ENCODE measurements around the gene LAMA3. TPM values are rescaled to one million over a fixed set of nuclear protein-coding genes. Genes with fewer than 3 reads are reported as not detected.

LAMA3 gene
- total RNA-seq, 2 donors from 2014 or later, result 31.9 to 41.3 TPM

DNA sequence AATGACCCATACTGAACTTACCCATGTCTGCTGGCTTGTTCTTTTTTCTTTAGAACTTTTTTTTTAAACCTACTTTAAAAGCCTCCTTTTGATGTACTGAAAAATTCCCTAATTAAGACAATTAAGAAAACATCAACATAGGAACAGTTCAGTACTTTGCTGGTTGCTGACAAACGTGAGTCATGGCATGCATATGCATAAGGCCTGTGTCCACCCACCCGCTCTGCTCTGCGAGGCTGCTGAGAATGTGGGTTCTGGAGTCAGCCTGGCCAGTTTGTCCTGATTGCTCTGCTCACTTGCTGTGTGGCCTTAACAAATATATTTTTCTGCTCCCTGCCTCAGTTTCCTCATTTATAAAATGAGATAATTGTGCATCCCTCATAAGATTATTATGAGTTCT is 27.3 kb downstream of the LAMA3 start:
- intact Hi-C loops (cut with DNase I), result no loop called here
- Histone ChIP-seq H3K4me1 (no peaks in the 10 kb centered on the region), H3K36me3 (no peaks in the 10 kb centered on the region), H3K27ac (no peak overlapping the region), H3K9me3 (no peaks in the 10 kb centered on the region), H3K9ac (ENCODE audit: low read depth in 2 of 2, low read length in 2 of 2) (no peak overlapping the region), H3K4me3 (no peak overlapping the region), H3K27me3 (no peaks in the 10 kb centered on the region)
- no peak for DNase-seq
- TF ChIP-seq, protein P1, sequence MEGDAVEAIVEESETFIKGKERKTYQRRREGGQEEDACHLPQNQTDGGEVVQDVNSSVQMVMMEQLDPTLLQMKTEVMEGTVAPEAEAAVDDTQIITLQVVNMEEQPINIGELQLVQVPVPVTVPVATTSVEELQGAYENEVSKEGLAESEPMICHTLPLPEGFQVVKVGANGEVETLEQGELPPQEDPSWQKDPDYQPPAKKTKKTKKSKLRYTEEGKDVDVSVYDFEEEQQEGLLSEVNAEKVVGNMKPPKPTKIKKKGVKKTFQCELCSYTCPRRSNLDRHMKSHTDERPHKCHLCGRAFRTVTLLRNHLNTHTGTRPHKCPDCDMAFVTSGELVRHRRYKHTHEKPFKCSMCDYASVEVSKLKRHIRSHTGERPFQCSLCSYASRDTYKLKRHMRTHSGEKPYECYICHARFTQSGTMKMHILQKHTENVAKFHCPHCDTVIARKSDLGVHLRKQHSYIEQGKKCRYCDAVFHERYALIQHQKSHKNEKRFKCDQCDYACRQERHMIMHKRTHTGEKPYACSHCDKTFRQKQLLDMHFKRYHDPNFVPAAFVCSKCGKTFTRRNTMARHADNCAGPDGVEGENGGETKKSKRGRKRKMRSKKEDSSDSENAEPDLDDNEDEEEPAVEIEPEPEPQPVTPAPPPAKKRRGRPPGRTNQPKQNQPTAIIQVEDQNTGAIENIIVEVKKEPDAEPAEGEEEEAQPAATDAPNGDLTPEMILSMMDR (IDR thresholded peaks at IDR 0.05), result no peak

DNA sequence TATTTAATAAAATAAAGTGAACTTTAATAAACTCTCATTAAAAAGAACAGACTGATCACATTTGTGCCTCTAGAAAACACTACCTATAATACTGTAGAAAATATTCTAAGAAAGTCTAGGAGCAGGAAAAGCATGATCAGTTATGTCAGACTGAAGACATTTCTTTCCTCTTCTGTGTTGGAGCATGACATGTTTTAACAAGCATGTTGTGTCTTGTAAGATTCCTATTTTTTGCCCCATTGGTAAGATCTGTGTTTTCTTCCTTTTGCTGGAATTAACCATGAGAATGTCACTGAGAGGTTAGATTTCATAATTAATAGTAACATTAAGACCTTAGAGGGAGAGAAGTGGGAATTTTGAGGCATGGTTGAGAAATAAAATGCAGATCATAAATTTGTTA is 27.7 kb downstream of the LAMA3 start:
- Histone ChIP-seq H3K27me3 (no peaks in the 10 kb centered on the region), H3K9ac (ENCODE audit: low read depth in 2 of 2, low read length in 2 of 2) (no peak overlapping the region), H3K4me3 (no peak overlapping the region), H3K4me1 (no peaks in the 10 kb centered on the region), H3K9me3 (no peaks in the 10 kb centered on the region), H3K36me3 (no peaks in the 10 kb centered on the region), H3K27ac (no peak overlapping the region)
- intact Hi-C loops (cut with DNase I), result no loop called here
- TF ChIP-seq, protein P1 (IDR thresholded peaks at IDR 0.05), result no peak
- no peak for DNase-seq

- no peak for DNase-seq
- Histone ChIP-seq H3K36me3 (no peaks in the 10 kb centered on the region), H3K27me3 (no peaks in the 10 kb centered on the region), H3K9me3 (no peaks in the 10 kb centered on the region), H3K4me1 (no peaks in the 10 kb centered on the region), H3K9ac (ENCODE audit: low read depth in 2 of 2, low read length in 2 of 2) (no peak overlapping the region), H3K27ac (no peak overlapping the region), H3K4me3 (no peak overlapping the region)
- TF ChIP-seq, protein P1 (IDR thresholded peaks at IDR 0.05), result no peak
- intact Hi-C loops (cut with DNase I), result no loop called here
Observed at GRCh38 chr18:23718243-23718720, 29.0 kb downstream of the LAMA3 start.

GRCh38 chr18:23718731-23719130 is 29.5 kb downstream of the LAMA3 start:
- H3K36me3 ChIP-seq, result no peaks in the 10 kb centered on the region
- no peaks in the 10 kb centered on the region for H3K4me1 ChIP-seq
- H3K9me3 ChIP-seq, result no peaks in the 10 kb centered on the region
- no peak for DNase-seq
- TF ChIP-seq, protein P1 (IDR thresholded peaks at IDR 0.05), result no peak
- H3K4me3 ChIP-seq, result no peak overlapping the region
- H3K9ac ChIP-seq (ENCODE audit: low read depth in 2 of 2, low read length in 2 of 2), result no peak overlapping the region
- intact Hi-C loops (cut with DNase I), result no loop called here
- H3K27me3 ChIP-seq, result no peaks in the 10 kb centered on the region
- no peak overlapping the region for H3K27ac ChIP-seq

DNA sequence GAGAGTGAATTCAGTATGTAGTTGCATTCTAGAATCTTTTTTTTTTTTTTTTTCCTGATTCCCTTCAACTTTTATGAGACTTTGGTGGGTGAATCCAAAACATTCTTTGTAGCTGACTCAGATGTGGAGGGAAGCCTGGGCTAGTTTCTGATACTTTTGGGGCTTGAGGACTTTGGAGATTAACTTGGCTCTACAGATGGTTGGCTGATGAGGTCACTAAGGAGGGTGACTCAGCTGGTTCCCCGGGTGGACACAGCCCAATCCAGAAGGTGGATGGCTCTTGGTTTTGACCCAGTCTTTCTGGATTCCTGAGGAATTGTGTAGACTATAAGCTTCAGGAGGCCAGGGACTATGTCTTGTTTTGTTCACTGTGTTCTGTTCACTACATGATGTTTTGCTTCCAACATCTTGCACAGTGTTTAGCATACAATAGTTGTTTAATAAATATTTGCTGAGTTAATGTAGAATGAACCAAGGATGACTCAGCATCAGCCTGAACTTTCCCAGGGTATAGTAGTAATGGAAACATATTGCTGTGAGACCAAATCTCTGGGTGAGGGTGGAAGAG is 30.5 kb downstream of the LAMA3 start:
- H3K36me3 ChIP-seq, result no peaks in the 10 kb centered on the region
- TF ChIP-seq, protein P1 (IDR thresholded peaks at IDR 0.05), result no peak
- H3K27ac ChIP-seq, result no peak overlapping the region
- H3K27me3 ChIP-seq, result no peaks in the 10 kb centered on the region
- no peak overlapping the region for H3K4me3 ChIP-seq
- intact Hi-C loops (cut with DNase I), result no loop called here
- no peaks in the 10 kb centered on the region for H3K9me3 ChIP-seq
- DNase-seq, result no peak
- no peaks in the 10 kb centered on the region for H3K4me1 ChIP-seq
- H3K9ac ChIP-seq (ENCODE audit: low read depth in 2 of 2, low read length in 2 of 2), result no peak overlapping the region

All from colonic mucosa (tissue), 4 donors.